Right ventricle myocardium superior (tissue), 1 donor: ENCODE results near the gene NSL1. TPM values are rescaled to one million over a fixed set of nuclear protein-coding genes. Genes with fewer than 3 reads are reported as not detected.
"Not testable (repeated sequence)": the region's sequence is repeated elsewhere in the genome, so short reads cannot be mapped to it uniquely, and the experiment has no call there.

Experiments used
- ATAC-seq: fragments of 200-7000 bp; cut with Tn5 transposase; one replicate; pipeline ENCODE4 v1.9.1; 2020; ENCODE audit warnings: mild to moderate bottlenecking; ENCODE audit not compliant: poor library complexity
- DNase-seq: peaks from one replicate; pipeline ENCODE4 v3.0.0-alpha.2; 2020
- intact Hi-C: fragments of 100-400 bp; cut with DNase I; formaldehyde crosslinking; loops from one replicate; pipeline ENCODE4 v1.11.2; 2022
- long read RNA-seq: library from polyadenylated mRNA; unstranded; transcript quantifications from one replicate; pipeline ENCODE4 v2.0.0, GENCODE V29; 2021
- total RNA-seq: library from RNA; stranded (reverse); fragmentation: NEBNext Ultra II Directional; extraction: Animal tissue kit (Norgen Biotek cat#: 25700); gene quantifications from one replicate; pipeline ENCODE4 v1.2.1, GENCODE V29; 2021
- donor health status: DM: no; HTN: yes; CAD: no; lungs with severe emphysema.

Gene NSL1, protein sequence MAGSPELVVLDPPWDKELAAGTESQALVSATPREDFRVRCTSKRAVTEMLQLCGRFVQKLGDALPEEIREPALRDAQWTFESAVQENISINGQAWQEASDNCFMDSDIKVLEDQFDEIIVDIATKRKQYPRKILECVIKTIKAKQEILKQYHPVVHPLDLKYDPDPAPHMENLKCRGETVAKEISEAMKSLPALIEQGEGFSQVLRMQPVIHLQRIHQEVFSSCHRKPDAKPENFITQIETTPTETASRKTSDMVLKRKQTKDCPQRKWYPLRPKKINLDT
- total RNA-seq, result 24.6 TPM
- long read RNA-seq, transcript NSL1-202 (6 exons, 2,317 nt), result major isoform, 15 of 24 reads
- long read RNA-seq, transcript NSL1-206 (7 exons, 790 nt), result minor isoform, 5 of 24 reads
- long read RNA-seq, partial matches to known transcripts, result 0 of 24 reads
- long read RNA-seq, other reads (novel, unspliced or antisense), result 4 of 24 reads

- peak; percentile 95 for ATAC-seq
- intact Hi-C loops, result no loop called here
- DNase-seq, result peak; percentile 91
These were observed at the start of gene NSL1, which contains the start of gene TATDN3 for GRCh38 chr1:212791676-212792395. NSL1 (minus strand) TSS chr1:212791777; CDS start chr1:212791763, 14 bp downstream. TATDN3 (plus strand) TSS chr1:212791894; CDS start chr1:212791922, 28 bp downstream.

- DNase-seq, result no peak
- ATAC-seq, result no peak
- intact Hi-C loops, result no loop called here
These were observed 46.6 kb upstream of the NSL1 start for GRCh38 chr1:212838145-212838544.

GRCh38 chr1:212833211-212834207 is 41.9 kb upstream of the NSL1 start:
- ATAC-seq, intact Hi-C loops, DNase-seq: not testable (repeated sequence)

DNA sequence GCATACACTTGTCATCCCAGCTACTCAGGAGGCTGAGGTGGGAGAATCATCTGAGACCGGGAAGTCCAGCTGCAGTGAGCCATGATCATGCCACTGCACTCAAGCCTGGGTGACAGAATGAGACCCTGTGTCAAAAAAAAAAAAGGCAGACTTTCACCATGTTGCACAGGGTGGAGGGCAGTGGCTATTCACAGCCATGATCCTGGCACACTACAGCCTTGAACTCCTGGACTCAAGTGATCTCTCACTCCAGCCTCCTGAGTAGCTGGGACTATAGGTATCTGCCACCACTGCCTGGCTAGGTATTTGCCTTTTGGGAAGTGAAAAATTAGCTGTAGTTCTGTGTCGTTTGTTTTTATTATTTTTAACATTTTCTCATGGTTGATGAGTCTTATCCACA is 36.8 kb upstream of the NSL1 start:
- intact Hi-C loops, result no loop called here
- DNase-seq (no peak), ATAC-seq (no peak)

GRCh38 chr1:212827831-212828278 is 36.3 kb upstream of the NSL1 start:
- intact Hi-C loops, result no loop called here
- ATAC-seq (no peak), DNase-seq (no peak)

- ATAC-seq, result no peak
- DNase-seq, result no peak
- intact Hi-C loops, result no loop called here
These were observed 35.7 kb upstream of the NSL1 start for GRCh38 chr1:212827171-212827776.

- DNase-seq, result no peak
- ATAC-seq, result no peak
- intact Hi-C loops, result no loop called here
These were observed 34.3 kb upstream of the NSL1 start for GRCh38 chr1:212825798-212826452.

- intact Hi-C loops, result no loop called here
- DNase-seq (no peak), ATAC-seq (no peak)
These were observed 32.6 kb upstream of the NSL1 start for GRCh38 chr1:212824201-212824600.

DNA sequence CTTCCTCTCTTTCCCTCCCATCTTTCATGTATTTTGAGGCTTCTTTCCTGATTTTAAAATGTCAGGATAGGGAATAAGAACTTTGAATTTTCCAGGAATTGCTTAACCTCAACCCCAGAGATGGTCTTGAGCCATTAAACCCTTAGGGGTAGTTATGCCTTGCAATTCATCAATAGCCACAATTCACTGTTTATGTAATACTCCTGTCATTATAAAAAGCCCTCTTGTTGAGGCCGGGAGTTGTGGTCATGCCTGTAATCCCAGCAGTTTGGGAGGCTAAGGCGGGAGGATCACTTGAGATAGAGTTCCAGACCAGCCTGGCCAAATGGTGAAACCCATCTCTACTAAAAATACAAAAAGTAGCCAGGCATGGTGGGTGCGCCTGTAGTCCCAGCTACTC is 31.4 kb upstream of the NSL1 start:
- no peak for DNase-seq
- intact Hi-C loops, result no loop called here
- no peak for ATAC-seq

DNA sequence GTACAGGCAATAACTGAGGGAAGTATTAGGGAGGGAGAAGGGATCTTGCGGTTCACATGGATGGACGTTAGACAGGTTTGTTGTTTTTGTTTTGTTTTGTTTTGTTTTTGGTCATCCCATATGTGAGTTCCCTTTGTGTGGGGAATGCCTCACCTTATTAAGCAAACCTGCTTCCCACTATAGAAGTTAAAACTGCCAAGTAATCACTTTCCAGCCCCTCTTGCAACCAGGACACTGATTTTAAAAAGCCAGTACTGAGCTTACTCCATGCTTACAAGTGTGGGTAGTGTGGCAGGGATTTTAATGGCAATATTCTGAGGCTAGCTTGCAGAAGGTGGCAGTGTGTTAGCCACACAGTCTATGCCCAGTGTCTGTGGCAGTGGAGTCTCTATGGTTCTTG is 29.4 kb upstream of the NSL1 start:
- DNase-seq, result no peak
- ATAC-seq, result no peak
- intact Hi-C loops, result no loop called here

DNA sequence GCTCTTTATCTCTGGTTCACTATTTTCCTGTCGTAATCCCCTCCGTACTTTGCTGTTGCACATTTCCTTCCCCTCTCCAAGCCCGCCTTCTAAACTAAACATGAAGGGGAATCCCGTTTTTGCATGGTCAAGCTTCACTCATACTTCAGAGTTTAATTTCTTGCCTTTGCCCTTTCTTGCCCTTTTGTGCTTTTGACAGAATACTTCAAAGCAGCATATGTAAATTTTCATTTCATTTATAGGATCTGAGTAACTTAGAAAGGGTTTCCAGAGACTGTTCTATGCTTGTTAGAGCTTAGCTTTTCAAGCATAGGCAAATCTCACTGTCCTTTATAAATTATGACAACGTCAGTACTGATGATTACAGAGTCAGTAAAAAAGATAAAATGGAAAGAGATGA is 28.1 kb upstream of the NSL1 start:
- ATAC-seq, result no peak
- intact Hi-C loops, result no loop called here
- DNase-seq, result no peak

DNA sequence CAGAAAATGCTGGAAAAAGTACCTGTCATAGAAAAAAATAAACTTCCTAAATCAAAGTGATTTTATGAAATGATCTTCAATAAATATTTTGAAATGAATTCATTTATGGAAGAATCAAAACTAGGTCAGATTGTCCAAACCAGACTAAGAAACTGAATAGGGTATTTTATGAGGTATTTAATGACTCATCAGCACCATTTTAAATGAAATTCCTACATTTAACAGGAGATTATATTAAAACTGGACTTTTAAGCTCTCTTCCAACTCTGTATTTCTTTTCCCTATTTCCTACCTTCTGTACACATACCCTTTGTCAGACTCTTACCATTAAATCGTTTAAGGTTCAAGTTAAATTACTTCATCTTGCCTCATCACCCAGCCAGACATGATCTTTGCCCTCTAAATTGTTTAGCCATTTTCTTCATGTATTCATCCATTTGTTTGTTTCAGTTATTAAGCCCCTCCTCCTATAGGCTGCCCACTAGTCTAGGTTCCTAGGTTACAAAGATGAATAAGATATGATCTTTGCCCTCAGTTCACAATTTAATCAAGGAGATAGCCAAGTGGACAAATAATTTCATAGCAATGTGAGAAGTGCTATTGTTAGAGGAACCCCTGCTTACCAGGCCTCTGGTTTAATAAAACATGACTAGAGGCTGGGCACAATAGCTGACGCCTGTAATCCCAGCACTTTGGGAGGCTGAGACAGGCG is 25.1 kb upstream of the NSL1 start:
- intact Hi-C loops, result no loop called here
- no peak for DNase-seq
- no peak for ATAC-seq

DNA sequence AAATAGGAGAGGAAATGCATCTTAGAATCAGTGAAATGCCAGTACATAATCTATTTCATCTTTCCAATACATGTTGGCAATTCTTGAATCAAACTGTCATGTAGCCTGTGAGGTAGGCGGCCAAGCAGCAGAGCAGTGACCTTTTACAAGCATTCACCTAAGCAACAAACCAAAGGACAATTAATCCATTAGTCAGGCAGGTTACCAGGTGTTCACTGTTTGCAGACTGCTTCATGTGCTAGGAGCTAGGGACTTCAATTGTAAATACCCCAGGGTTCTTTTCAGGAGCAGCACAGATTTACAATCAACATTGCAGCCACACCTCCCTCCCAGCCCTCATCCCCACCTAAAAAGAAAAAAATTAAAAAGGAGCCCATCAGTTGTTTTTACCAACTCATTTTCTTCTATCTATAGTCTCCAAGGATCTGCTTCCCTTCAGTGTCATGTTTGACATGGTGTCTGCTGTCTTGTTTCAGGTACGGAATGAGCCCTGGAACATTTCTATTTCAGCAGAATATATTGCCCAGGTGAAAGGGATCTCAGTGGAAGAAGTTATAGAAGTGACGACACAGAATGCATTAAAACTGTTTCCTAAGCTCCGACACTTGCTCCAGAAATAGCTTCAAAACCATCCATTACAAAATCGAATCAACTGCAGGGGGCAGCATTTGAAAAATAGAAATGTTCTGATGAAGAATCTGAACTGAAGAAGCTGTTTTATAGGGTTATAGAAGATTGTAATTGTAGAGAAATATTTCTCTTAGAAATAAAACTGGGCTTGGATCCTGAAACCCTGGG is 23.2 kb upstream of the NSL1 start:
- ATAC-seq, result no peak
- DNase-seq, result no peak
- intact Hi-C loops, result loop anchor here (5.0 kb wide), 1 partner anchor 183 kb away; no protein-coding TSS in a partner anchor

- ATAC-seq (no peak), DNase-seq (no peak)
- intact Hi-C loops, result no loop called here
These were observed 14.2 kb upstream of the NSL1 start for GRCh38 chr1:212805767-212806166.

GRCh38 chr1:212797681-212798080 is 6.1 kb upstream of the NSL1 start:
- intact Hi-C loops, result no loop called here
- no peak for DNase-seq
- no peak for ATAC-seq

- ATAC-seq (peak; percentile 18), DNase-seq (no peak)
- intact Hi-C loops, result no loop called here
These were observed 3.0 kb upstream of the NSL1 start for GRCh38 chr1:212794561-212795014.
